HG03460 (cell line): ENCODE results near the gene ATP8B3.

Source experiments
- ATAC-seq: cut with Tn5 transposase; IDR thresholded peaks from one replicate; pipeline ENCODE4 v1.9.1; 2021; ENCODE audit not compliant: unreplicated experiment

The ATP8B3 gene

DNA sequence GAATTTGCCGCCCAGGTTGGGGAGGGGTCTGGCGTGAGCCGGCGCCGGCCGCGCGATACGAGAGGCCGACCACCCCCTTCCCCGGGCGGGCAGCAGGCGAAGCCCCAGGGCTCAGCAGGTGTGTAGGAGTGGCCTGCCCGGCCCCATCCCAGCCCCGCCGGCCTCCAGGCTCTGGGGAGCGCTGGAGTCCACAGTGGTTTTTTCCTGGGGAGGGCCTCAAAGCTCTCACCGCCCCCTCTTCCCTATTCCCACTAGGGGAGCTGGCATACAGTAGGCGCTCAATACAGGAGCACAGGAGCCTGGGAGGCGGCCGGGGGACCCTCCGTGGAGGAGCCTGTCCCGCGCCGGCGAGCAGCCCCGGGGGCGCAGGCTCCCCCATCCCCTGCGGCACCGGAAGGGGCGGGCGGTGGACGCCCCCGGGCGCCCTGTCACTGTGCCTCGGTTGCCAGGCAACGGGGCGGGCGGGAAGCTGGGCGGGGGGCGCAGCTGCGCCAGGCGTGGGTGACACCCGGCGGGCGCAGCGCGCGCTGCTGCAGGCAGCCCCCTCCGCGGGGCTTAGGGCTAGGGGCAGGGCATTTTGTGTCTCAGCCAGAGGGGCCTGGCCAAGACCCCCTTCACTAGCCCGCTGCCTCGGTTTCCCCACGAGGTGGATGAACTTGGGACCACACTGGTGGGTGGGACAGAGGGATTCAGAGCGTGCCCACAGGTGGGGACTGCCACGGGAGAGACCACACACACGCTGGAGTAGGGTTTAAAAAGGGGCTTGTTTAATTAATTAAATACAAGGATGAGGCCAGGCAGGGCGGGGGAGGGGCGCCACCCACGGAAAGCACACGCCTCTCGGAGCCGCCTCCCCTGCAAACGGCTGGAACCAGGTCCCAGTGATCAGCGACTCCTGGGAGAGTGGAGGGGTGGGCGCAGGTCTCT lies 39.8 kb upstream of the ATP8B3 start:
- no peak for ATAC-seq

GRCh38 chr19:1850809-1851653 lies 39.0 kb upstream of the ATP8B3 start:
- no peak for ATAC-seq

GRCh38 chr19:1849886-1850398 lies 37.9 kb upstream of the ATP8B3 start:
- ATAC-seq: no peak

GRCh38 chr19:1849132-1849474 lies 37.0 kb upstream of the ATP8B3 start:
- no peak for ATAC-seq

- peak; percentile 58 for ATAC-seq
Measured at GRCh38 chr19:1848399-1849131, 36.5 kb upstream of the ATP8B3 start, which contains the start of gene REXO1. REXO1 (minus strand) TSS chr19:1848483; CDS start chr19:1848358, 125 bp downstream.

DNA sequence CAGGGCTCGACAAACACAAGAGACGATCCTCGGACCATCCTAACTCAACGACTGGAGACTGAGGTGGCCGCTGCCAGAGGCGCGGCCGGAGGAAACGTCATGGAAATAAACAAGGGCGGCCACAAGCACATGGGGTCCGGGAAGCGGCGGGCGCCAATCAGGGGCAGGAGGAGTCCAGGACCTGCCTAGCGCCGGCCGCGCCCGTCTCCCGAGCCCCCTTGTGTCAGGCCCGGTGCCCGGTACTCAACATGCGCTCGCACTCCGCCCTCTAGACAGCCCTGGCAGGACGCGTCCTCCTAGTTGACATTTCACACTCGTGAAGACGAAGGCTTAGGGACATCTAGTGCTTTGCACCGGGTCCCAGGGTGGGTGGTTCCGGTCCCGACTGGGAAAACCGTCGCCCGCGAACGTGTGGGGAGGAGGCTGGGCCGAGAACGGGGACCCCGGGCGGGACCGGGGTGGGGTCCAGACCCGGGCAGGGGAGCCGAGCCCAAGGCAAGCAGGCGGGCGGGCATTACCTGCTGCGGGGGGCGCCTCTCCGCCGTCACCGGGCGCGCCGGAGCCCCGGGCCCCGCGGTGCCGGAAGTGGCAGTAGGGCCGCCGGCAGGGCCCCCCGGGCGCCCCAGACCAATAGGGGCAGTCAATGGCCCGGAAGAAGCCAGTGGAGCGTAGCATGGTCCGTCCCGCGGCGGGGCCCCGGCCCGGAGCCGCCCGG lies 35.8 kb upstream of the ATP8B3 start:
- peak; percentile 20 for ATAC-seq

GRCh38 chr19:1847348-1847683 lies 35.2 kb upstream of the ATP8B3 start:
- no peak for ATAC-seq

DNA sequence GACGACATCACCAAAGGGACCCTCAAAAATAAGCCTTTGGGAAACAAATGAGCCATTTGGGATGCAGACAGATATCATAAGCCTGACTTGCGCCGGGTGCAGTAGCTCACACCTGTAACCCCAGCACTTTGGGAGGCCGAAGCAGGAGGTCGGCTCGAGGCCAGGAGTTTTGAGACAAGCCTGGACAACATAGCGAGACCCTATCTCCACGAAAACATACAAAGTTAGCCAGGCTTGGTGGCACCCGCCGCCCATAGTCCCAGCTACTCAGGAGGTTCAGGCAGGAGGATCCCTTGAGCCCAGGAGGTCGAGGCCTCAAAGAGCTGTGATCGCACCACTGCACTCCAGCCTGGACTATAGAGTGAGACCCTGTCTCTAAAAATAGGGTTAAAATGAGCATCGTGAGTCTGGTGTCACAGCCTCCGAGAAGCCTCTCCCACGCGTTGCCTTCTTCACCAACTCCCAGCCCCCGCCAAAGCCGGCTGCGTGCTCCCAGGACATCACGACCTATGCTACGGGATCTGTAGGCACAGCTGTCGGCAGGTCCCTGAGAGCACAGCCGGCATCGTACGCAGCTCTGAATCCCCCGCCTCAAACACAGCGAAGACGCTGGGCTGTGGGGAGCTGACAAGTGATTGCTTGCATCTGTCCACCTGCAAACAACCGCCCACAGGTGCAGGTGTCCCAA lies 34.6 kb upstream of the ATP8B3 start:
- ATAC-seq: no peak

GRCh38 chr19:1845642-1846041 lies 33.6 kb upstream of the ATP8B3 start:
- no peak for ATAC-seq

DNA sequence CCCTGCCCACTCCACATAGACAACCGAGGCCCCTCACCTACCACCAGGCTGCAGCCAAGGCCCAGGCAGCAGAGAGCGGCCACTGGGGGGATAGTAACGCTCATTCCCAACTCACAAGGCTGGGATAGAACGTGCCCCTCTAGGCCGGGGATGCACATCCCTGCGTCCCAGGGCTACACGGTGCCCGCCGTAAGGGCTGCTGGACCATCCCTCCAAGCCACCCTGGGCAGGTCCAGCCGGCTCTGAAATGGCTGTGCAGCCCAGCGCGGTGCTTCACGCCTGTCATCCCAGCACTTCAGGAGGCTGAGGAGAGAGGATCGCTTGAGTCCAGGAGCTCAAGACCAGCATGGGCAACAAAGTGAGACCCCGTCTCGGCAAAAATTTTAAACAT lies 33.0 kb upstream of the ATP8B3 start:
- ATAC-seq: no peak

GRCh38 chr19:1844513-1845124 lies 32.5 kb upstream of the ATP8B3 start:
- no peak for ATAC-seq

- ATAC-seq: no peak
Measured at GRCh38 chr19:1843646-1844394, 31.7 kb upstream of the ATP8B3 start.

- no peak for ATAC-seq
Measured at GRCh38 chr19:1843116-1843515, 31.0 kb upstream of the ATP8B3 start.

DNA sequence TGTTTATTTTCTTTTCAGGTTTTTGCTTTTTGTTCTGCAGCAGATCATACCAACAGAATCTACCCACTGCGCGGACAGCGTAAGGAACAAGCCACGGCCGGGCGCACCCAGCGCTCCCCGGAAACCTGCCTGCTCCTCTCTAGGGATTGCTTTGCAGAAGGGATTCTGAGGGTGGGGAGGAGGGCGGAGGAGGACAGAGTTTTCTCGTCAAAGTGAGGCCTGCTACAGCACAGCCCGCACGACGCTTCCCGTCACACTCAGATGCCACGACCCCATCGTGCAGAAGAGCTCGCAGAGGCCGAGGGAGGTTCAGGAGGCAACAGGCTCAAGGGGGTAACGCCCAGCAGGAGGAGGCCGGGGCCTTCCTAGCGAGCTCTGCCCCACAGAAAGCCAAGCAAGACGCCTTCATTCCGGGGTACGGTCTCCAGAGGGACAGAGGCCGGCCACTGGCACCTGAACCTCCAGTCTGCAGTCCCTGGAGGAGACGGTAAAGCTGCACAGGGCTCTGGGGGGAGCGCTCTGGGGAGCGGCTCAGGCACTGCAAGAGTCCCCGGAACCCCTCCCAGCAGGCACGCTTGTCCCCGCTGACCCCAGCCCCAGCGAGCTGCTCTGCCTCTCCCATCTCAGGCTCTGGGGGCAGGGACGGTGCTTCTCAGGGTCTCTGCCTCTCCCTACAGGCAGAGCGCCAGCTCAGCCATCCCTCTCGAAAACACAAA lies 29.3 kb upstream of the ATP8B3 start:
- no peak for ATAC-seq

GRCh38 chr19:1840541-1841115 lies 28.6 kb upstream of the ATP8B3 start:
- ATAC-seq: no peak

GRCh38 chr19:1839658-1840540 lies 27.8 kb upstream of the ATP8B3 start:
- no peak for ATAC-seq

DNA sequence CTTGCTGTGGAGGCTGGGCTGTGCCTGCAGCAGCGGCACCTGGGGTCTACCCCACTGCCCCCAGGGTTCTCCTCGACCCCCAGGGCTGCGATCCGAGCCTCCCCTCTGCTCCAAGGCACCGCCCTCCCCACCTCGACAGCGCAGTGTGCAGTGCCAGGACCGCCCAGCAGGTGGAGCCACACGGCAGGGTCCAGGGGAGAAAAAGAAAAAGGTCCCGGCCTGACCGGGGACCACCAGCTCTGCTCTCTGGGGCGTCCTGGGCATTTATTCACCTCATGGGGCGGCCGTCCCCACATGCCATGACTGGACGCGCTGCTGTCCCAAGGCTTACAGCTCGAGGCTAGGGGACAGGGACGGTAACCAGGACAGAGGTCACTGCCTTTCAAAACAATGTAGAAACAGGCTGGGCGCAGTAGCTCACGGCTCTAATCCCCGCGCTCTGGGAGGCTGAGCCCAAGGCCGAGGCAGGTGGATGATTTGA lies 25.6 kb upstream of the ATP8B3 start:
- ATAC-seq: no peak
